GM21528 (cell line): ENCODE results near the gene C9orf72.
A peak's percentile ranks its signal among the peaks of the same experiment; 100 is the strongest.

Experiments used
- ATAC-seq: cut with Tn5 transposase; IDR thresholded peaks from one replicate; pipeline ENCODE4 v1.9.1; 2021; ENCODE audit warnings: mild to moderate bottlenecking, moderate library complexity; ENCODE audit not compliant: unreplicated experiment, low FRiP score

Gene C9orf72

DNA sequence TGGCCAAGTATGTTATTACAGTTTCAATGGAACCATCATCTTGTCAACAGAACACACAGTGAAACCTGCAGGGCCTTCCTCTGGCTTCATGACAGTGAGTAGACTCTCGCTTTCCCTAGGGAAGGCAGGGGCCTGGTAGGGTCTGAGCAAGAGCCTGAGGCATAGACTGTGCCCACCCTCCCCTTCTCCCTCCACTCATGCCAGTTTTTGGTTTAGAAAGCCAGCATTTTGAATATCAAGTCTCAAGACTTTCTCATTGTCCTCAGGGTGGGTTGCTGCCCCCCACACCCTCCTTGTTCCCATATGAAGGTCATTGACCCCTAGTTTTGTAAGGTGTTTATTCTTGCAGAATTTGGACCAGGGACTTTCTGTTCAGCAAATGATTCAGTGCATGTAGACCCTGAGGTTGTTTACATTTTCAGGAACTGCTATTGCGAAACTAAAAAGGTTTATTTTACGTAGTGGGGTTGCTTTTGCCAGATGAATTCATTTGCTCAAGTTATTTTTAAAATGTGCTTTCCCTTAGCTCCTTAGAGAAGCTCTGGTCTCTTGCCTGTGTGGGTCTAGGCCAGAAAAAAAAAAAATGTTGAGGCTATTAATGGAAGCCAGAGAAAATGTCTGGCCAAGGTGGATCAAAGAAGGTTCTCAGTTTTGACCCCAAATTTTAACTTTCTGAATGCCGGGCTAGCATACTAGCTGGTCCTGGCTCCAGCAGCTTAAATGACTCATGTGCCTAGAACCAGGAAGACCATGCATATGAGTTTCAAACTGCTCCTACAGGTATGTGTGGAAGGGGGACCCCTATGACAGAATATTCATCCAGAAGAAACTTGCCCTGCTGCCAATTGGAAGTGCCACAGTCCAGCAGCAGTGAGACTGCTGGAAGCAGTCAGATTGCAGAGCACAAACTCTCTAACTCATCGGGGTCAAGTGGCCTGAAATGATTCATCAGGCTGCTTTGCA, 33.5 kb downstream of the C9orf72 start:
- no peak for ATAC-seq

- ATAC-seq, result no peak
Observed at GRCh38 chr9:27538647-27539046, 34.6 kb downstream of the C9orf72 start.

DNA sequence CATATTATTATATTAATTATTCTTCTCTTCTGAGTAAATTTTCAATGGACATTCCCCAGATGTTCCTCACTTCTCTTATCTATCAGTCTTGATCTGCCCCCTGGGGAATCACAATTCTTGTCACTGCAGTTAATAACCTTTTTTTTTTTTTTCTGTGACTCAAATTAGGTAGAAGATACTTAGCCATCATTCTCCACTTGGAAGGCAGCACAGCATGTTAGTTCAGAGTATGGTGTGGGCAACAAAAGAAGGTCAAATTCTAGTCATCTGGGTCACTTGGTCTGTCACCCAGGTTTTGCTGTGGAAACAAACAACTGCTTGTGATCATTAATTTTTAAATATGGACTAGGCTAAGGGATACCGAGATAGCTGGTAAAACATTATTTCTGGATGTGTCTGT, 35.5 kb downstream of the C9orf72 start:
- no peak for ATAC-seq

GRCh38 chr9:27537027-27537435, 36.2 kb downstream of the C9orf72 start:
- ATAC-seq, result no peak

DNA sequence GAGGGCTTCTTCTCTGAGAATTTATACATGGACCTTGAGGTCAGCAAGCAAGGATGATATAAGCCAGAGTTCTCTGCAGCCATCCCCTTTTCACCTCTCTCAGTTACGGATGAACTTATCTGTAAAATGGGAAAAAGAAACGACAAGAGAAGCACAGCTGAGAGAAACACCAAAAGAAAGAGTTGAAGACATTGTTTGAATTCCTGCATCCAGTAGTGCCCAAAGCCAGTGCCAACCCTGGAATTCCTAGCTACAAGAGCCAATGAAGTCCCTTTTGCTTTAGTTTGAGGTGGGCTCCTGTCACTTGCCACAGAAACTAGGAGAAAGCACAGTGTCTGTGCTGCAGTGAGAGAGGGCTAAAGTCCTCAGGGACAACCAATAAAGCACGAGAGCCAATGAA, 37.1 kb downstream of the C9orf72 start:
- ATAC-seq, result no peak

DNA sequence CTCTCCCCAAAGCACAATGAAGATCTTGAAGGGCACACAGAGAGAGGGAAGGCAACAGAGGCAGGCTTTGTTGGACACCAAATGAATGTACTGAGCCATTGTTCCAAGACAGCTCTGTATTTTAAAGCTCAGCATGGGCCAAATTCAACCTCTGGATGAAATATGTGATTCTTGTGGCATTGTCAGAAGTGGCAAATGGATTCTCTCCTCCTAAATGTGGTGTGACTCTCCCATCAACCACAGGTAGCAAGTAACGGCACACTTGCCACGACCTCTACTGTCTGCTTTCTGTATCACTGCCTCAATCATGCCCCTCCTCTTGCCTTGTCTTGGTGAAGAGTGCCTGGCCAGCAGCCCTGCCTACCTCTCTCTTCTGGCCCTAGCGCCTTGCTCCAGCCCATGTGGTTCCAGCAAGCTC, 37.6 kb downstream of the C9orf72 start:
- no peak for ATAC-seq

- ATAC-seq, result no peak
Observed at GRCh38 chr9:27534658-27535209, 38.5 kb downstream of the C9orf72 start.

- no peak for ATAC-seq
Observed at GRCh38 chr9:27534131-27534530, 39.1 kb downstream of the C9orf72 start.

DNA sequence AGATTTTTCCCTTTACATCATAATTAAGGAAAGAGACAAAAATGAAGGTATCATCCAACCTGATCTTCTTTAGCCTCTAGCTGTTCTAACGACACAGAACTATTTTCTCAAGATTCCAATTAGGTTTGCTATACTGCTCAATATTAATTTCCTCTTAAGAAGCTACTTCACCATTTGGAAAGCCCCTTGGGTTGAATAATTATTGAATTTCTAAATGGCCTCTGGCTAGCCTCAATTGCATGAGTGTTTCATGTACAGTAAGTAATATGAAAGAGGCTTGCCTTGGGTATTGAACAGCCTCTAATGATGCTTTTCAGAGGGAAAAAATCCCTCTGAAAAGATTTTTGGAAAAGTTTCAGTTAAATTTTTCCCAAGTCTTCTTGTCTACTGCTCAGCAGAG, 40.0 kb downstream of the C9orf72 start:
- ATAC-seq, result no peak

DNA sequence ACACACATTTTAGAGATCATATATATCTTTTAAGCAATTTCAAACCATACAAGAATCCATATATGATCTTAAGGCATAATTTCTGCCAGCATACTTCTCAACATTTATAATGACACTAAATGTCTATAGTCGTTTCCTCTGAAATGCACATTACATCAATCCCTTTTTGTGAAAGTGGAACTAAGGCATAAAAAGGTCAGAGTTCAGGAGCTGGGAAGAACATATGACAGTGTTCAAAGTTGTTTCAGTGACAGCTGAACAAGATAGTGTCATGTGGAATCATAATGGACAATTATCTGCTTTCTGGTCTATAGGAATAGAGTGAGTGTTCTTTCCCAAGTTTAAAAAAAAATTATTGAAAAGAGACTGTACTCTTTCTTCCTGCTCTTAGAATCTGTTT, 41.2 kb downstream of the C9orf72 start:
- ATAC-seq, result no peak

- ATAC-seq, result no peak
Observed at GRCh38 chr9:27530915-27531755, 42.1 kb downstream of the C9orf72 start.

DNA sequence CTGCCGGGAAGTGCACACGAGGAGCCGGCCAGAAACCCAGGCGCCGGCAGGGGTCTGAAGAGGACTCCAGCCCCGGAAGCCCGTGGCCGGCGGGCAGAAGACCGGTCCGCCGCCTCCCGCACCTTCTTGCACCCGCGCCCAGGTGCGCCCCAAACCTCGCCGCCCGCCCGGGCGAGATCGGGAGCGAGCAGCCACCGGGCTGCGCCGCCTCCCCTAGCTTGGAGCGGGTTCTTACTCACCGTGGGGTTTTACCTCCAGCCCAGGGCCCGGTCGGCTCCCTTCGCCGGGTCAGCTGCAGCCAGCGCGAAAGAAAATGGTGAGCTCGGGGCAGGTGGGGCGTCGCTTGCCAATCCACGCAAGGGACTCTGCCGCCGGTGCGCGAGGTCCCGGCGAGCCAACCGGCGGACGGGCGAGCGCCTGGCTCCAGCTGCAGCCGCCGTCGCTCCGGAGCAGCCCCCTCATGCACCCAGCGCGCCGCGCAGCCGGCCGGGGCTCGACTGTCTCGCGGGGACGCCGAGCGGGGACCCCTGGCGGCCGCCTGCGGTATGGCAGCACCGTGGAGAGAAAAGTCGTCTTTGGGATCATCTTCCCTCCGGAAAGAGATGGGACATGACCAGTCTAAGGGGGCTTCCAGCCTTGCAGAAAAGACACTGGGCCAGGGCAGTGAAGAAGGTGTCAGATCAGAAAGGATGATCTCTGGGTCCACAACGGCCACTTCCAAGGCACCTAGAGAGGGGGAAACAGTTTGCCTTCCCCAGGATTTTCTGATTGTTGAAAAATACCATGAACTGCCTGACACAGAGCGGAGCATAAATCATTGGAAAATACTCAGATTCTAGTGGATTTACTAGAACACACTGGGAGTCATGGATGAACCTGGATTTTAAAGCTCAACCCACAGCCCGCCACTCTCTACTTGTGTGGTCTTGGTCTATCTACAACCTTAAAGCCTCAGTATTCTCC, 43.7 kb downstream of the C9orf72 start, which contains the start of gene MOB3B:
TSS of gene MOB3B (minus strand) at position 499 of the 963 bp plus-strand sequence. CDS start 74,264 bp downstream, outside the sequence.
- peak; percentile 85 for ATAC-seq

DNA sequence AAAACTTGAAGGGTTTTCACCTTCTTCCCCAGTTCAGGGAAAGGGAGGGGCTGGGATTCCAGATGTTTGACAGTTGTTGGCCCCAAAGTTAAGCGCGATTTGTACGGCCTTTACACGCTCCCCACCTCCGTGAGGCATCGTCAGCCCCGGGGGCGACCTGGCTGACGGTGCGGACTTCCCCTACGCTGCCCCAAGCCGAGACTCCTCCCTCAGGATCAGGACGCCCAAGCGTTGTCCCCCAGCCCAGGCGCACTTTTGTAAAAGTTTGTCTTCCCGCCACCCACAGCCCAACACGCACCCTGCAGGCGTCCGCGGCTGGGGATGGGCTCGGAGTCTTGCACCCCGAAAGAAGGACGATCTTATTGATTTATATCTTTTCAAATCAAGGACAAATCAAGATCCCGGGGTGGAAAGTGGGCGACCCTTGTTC, 44.4 kb downstream of the C9orf72 start:
- ATAC-seq, result peak; percentile 51

- peak; percentile 58 for ATAC-seq
Observed at GRCh38 chr9:27528076-27528885, 45.0 kb downstream of the C9orf72 start.

DNA sequence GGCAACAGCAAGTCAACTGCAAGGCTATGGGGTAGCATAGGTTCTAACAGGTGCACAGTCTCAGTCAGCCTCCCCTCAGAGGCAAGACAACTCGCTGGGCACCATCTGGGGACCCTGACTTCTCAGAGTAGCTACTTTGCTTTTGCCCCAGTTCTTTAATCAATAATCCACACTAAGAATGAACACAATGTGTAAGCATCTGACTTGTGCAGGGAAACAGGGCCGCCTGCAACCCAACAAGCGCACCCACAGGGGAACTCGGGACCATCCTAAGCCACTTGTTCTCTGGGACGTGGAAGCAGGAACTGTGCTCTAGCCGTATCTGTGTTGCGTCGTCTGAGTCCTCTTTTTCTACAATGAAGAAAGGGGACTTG, 45.6 kb downstream of the C9orf72 start:
- no peak for ATAC-seq

GRCh38 chr9:27524236-27524635, 49.0 kb downstream of the C9orf72 start, which contains the start of gene IFNK:
Gene IFNK, plus strand, starts transcription at chr9:27524290. Its CDS starts 47 bp downstream, at chr9:27524337.
- ATAC-seq, result no peak

DNA sequence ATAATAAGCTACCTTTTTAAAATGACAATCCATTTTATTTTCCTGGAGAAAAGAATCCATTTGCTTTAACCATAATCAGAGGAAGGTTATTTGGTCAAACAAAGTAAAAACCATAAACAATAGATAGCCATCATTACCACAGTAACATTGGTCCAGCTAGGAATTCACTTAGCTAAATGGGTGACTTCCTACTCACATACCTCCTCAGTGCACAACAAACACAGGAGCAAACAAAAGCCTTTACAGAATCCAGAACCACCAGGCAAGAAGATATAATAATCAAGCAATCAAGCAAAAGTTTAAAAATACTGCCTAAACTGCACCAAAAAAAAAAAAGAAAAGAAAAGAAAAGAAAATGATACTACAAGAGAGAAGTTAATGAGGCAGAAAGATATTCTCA, 50.1 kb downstream of the C9orf72 start:
- ATAC-seq, result no peak

GRCh38 chr9:27520986-27521385, 52.3 kb downstream of the C9orf72 start:
- no peak for ATAC-seq
